Prostate gland (tissue), 2 donors: ENCODE results near the gene PRRX1. TPM values are rescaled to one million over a fixed set of nuclear protein-coding genes. Genes with fewer than 3 reads are reported as not detected.

ENCODE experiments used
- DNase-seq: peaks from one replicate; pipeline ENCODE4 v3.0.0-alpha.2; 2019; ENCODE audit warnings: low spot score
- H3K27ac ChIP-seq, 2 donors: fragments of 200-600 bp; sonication (generic); 2 replicates each; pipeline ENCODE4 v1.5.1; 2017 to 2019
- H3K27me3 ChIP-seq: fragments of 200-600 bp; sonication (generic); replicated peaks from 2 replicates; pipeline ENCODE4 v1.5.1; 2019; ENCODE audit not compliant: insufficient read depth
- H3K36me3 ChIP-seq, 2 donors: fragments of 200-600 bp; sonication (generic); 1 replicate in 1 of 2; 2 replicates in 1 of 2; pipeline versions ENCODE4 v1.5.1 to v1.8.1; 2017 to 2019
- H3K4me1 ChIP-seq: fragments of 200-600 bp; sonication (generic); replicated peaks from 2 replicates; pipeline ENCODE4 v1.5.1; 2019
- H3K4me3 ChIP-seq, 2 donors: fragments of 200-600 bp; sonication (generic); 2 replicates each; pipeline ENCODE4 v1.5.1; 2017 to 2019
- H3K9me3 ChIP-seq: fragments of 200-600 bp; sonication (generic); 2 replicates; pipeline ENCODE4 v1.5.1; 2017
- POLR2A ChIP-seq: fragments of 450-650 bp; IDR thresholded peaks from one replicate; pipeline ENCODE4 v1.6.1; 2016; ENCODE audit warnings: antibody characterized with exemption, mild to moderate bottlenecking
- POLR2AphosphoS5 ChIP-seq: sonication (generic); formaldehyde crosslinking; IDR thresholded peaks from one replicate; pipeline ENCODE4 v1.6.1; 2017; ENCODE audit warnings: antibody characterized with exemption
- WGBS: methylation state at CpG from one replicate; pipeline ENCODE4 v1.1.5; 2018; 5-methylcytosine and 5-hydroxymethylcytosine counted together
- intact Hi-C: fragments of 100-400 bp; cut with DNase I; formaldehyde crosslinking; loops from one replicate; pipeline ENCODE4 v1.14.2; 2022
- total RNA-seq, 2 donors: library from RNA; depleted of rRNA; stranded (reverse); fragments of >200 nt; gene quantifications; one replicate each; pipeline ENCODE4 v1.1.0, GENCODE V29; 2016
- TF ChIP-seq, protein P1 (sequence below), 4 experiments: fragments of 200-600 bp in 2 of 4; fragments of 450-650 bp in 2 of 4; sonication (generic) in 2 of 4; IDR thresholded peaks; 1 replicate in 3 of 4; 2 replicates in 1 of 4; pipeline ENCODE4 v1.5.1; 2016 to 2019; ENCODE audit warnings: antibody characterized with exemption in 4 of 4, mild to moderate bottlenecking in 2 of 4, moderate library complexity in 2 of 4

The PRRX1 gene
- total RNA-seq, 2 donors from 2014 or later, result 7.0 to 35.2 TPM

- no peak overlapping the region for H3K27ac ChIP-seq
- intact Hi-C loops, result no loop called here
Observed at GRCh38 chr1:170776252-170776651, 112.3 kb downstream of the PRRX1 start.

GRCh38 chr1:170776777-170777176 lies 112.8 kb downstream of the PRRX1 start:
- Histone ChIP-seq H3K9me3 (no peaks in the 10 kb centered on the region), H3K36me3 (no peaks in the 10 kb centered on the region), H3K27me3 (no peaks in the 10 kb centered on the region), H3K4me3 (no peak overlapping the region), H3K27ac (no peak overlapping the region), H3K4me1 (no peaks in the 10 kb centered on the region)
- DNase-seq, result no peak
- 68% methylated on average over 3 of the region's 3 CpGs for WGBS
- intact Hi-C loops, result no loop called here
- TF ChIP-seq POLR2A, result no peak
- TF ChIP-seq, protein P1, sequence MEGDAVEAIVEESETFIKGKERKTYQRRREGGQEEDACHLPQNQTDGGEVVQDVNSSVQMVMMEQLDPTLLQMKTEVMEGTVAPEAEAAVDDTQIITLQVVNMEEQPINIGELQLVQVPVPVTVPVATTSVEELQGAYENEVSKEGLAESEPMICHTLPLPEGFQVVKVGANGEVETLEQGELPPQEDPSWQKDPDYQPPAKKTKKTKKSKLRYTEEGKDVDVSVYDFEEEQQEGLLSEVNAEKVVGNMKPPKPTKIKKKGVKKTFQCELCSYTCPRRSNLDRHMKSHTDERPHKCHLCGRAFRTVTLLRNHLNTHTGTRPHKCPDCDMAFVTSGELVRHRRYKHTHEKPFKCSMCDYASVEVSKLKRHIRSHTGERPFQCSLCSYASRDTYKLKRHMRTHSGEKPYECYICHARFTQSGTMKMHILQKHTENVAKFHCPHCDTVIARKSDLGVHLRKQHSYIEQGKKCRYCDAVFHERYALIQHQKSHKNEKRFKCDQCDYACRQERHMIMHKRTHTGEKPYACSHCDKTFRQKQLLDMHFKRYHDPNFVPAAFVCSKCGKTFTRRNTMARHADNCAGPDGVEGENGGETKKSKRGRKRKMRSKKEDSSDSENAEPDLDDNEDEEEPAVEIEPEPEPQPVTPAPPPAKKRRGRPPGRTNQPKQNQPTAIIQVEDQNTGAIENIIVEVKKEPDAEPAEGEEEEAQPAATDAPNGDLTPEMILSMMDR (IDR thresholded peaks at IDR 0.05), result no peak
- no peak for TF ChIP-seq POLR2AphosphoS5

More at GRCh38 chr1:170776252-170776651, 112.3 kb downstream of the PRRX1 start:
- DNase-seq, result no peak
- no peaks in the 10 kb centered on the region for H3K27me3 ChIP-seq
- H3K9me3 ChIP-seq, result no peaks in the 10 kb centered on the region
- no peaks in the 10 kb centered on the region for H3K4me1 ChIP-seq
- no peak for TF ChIP-seq POLR2AphosphoS5
- TF ChIP-seq POLR2A, result no peak
- TF ChIP-seq, protein P1 (IDR thresholded peaks at IDR 0.05), result no peak
- no peaks in the 10 kb centered on the region for H3K36me3 ChIP-seq
- WGBS, result 54% methylated on average over 3 of the region's 3 CpGs
- H3K4me3 ChIP-seq, result no peak overlapping the region

Other genes with a start within 250 kb of the PRRX1 start
- gene GORAB, start 132.0 kb upstream of the PRRX1 start, total RNA-seq, result 10 to 100 TPM in 1 of 2 donors, 1 to 10 TPM in 1; 8.7 to 12.2 TPM